HPDE6-E6E7 (cell line): ENCODE measurements around the gene LVRN.

Experiments
- DNase-seq: peaks from one replicate; pipeline ENCODE4 v3.0.0; 2011; ENCODE audit warnings: missing footprints; ENCODE audit errors: extremely low spot score

The LVRN gene

GRCh38 chr5:115961381-115962238 is 665 bp upstream of the LVRN start:
- DNase-seq = no peak

GRCh38 chr5:115962565-115963402 is 509 bp downstream of the LVRN start:
- no peak for DNase-seq

- DNase-seq = no peak
These were observed 1.3 kb downstream of the LVRN start for GRCh38 chr5:115963566-115963965.

- no peak for DNase-seq
These were observed 6.5 kb downstream of the LVRN start for GRCh38 chr5:115968770-115969169.

- DNase-seq = no peak
These were observed 14.8 kb downstream of the LVRN start for GRCh38 chr5:115977096-115977495.

- peak; percentile 11 for DNase-seq
These were observed 15.7 kb downstream of the LVRN start for GRCh38 chr5:115977988-115978387.

GRCh38 chr5:115978779-115979178 is 16.5 kb downstream of the LVRN start:
- no peak for DNase-seq

GRCh38 chr5:115979201-115980041 is 17.1 kb downstream of the LVRN start:
- no peak for DNase-seq

GRCh38 chr5:115983519-115983918 is 21.2 kb downstream of the LVRN start:
- no peak for DNase-seq

GRCh38 chr5:115985802-115986757 is 23.8 kb downstream of the LVRN start:
- DNase-seq = no peak

- DNase-seq = no peak
These were observed 25.7 kb downstream of the LVRN start for GRCh38 chr5:115988002-115988401.

GRCh38 chr5:115992848-115993350 is 30.6 kb downstream of the LVRN start:
- no peak for DNase-seq

GRCh38 chr5:115995351-115995750 is 33.1 kb downstream of the LVRN start:
- no peak for DNase-seq

GRCh38 chr5:116002116-116002906 is 40.0 kb downstream of the LVRN start:
- peak; percentile 5 for DNase-seq

GRCh38 chr5:116004248-116004647 is 42.0 kb downstream of the LVRN start:
- DNase-seq = no peak

GRCh38 chr5:116009806-116010205 is 47.5 kb downstream of the LVRN start:
- no peak for DNase-seq

GRCh38 chr5:116011046-116011445 is 48.8 kb downstream of the LVRN start:
- DNase-seq = no peak

GRCh38 chr5:116013207-116013785 is 51.0 kb downstream of the LVRN start:
- DNase-seq = no peak

GRCh38 chr5:116013936-116014335 is 51.7 kb downstream of the LVRN start:
- DNase-seq = no peak
